Ascending aorta (tissue), 2 donors: ENCODE measurements around the gene ATP13A3. TPM values are rescaled to one million over a fixed set of nuclear protein-coding genes. Genes with fewer than 3 reads are reported as not detected.

ENCODE experiments used
- DNase-seq, 2 donors: peaks; one replicate each; pipeline ENCODE4 v3.0.0-alpha.2; 2019; ENCODE audit warnings: low spot score in 2 of 2
- H3K27ac ChIP-seq, 2 donors: fragments of 200-600 bp; sonication (generic); one replicate each; pipeline ENCODE4 v1.5.1; 2016 to 2017; ENCODE audit warnings: mild to moderate bottlenecking in 1 of 2
- H3K27me3 ChIP-seq: fragments of 200-600 bp; sonication (generic); one replicate; pipeline ENCODE4 v1.5.1; 2017
- H3K36me3 ChIP-seq, 2 donors: fragments of 200-600 bp; sonication (generic); one replicate each; pipeline ENCODE4 v1.5.1; 2016
- H3K4me1 ChIP-seq, 2 donors: fragments of 200-600 bp; sonication (generic); one replicate each; pipeline ENCODE4 v1.5.1; 2016 to 2017; ENCODE audit warnings: mild to moderate bottlenecking in 1 of 2
- H3K4me3 ChIP-seq, 2 donors: fragments of 200-600 bp; sonication (generic); one replicate each; pipeline ENCODE4 v1.5.1; 2016 to 2017; ENCODE audit warnings: mild to moderate bottlenecking in 1 of 2
- H3K9me3 ChIP-seq, 2 donors: fragments of 200-600 bp; sonication (generic); one replicate each; pipeline ENCODE4 v1.5.1; 2016
- CTCF ChIP-seq, 3 experiments: fragments of 200-600 bp in 2 of 3; fragments of 450-650 bp in 1 of 3; sonication (generic) in 2 of 3; IDR thresholded peaks; one replicate each; pipeline ENCODE4 v1.5.1; 2016 to 2019; ENCODE audit warnings: antibody characterized with exemption in 3 of 3, mild to moderate bottlenecking in 1 of 3, moderate library complexity in 1 of 3
- intact Hi-C: fragments of 100-400 bp; cut with DNase I; formaldehyde crosslinking; loops from one replicate; pipeline ENCODE4 v1.15.1; 2023
- total RNA-seq: library from RNA; depleted of rRNA; stranded (reverse); fragments of >200 nt; gene quantifications from one replicate; pipeline ENCODE4 v1.1.0, GENCODE V29; 2016

Gene ATP13A3
- total RNA-seq, 1 donor from 2014 or later = 53.6 TPM

- H3K27ac ChIP-seq = no peak overlapping the region
- no peak for TF ChIP-seq CTCF (IDR thresholded peaks at IDR 0.05)
- no peaks in the 10 kb centered on the region for H3K36me3 ChIP-seq
- H3K27me3 ChIP-seq = no peaks in the 10 kb centered on the region
- H3K4me3 ChIP-seq = no peak overlapping the region
- H3K4me1 ChIP-seq = no peaks in the 10 kb centered on the region
- DNase-seq = peak in 1 of 2 donors; percentile 39
- intact Hi-C loops = no loop called here
- no peaks in the 10 kb centered on the region for H3K9me3 ChIP-seq
Measured at GRCh38 chr3:194387926-194388418, 98.8 kb downstream of the ATP13A3 start.

GRCh38 chr3:194387276-194387675 is 99.5 kb downstream of the ATP13A3 start:
- Histone ChIP-seq H3K9me3 (no peaks in the 10 kb centered on the region), H3K27me3 (no peaks in the 10 kb centered on the region), H3K36me3 (no peaks in the 10 kb centered on the region), H3K27ac (no peak overlapping the region), H3K4me1 (no peaks in the 10 kb centered on the region), H3K4me3 (no peak overlapping the region)
- TF ChIP-seq CTCF (IDR thresholded peaks at IDR 0.05) = no peak
- peak in 1 of 2 donors; percentile 34 for DNase-seq
- intact Hi-C loops = no loop called here

GRCh38 chr3:194386648-194387047 is 100.2 kb downstream of the ATP13A3 start:
- H3K27ac ChIP-seq = no peak overlapping the region
- no peaks in the 10 kb centered on the region for H3K4me1 ChIP-seq
- TF ChIP-seq CTCF (IDR thresholded peaks at IDR 0.05) = no peak
- H3K27me3 ChIP-seq = no peaks in the 10 kb centered on the region
- H3K4me3 ChIP-seq = no peak overlapping the region
- H3K9me3 ChIP-seq = no peaks in the 10 kb centered on the region
- DNase-seq = no peak
- intact Hi-C loops = no loop called here
- no peaks in the 10 kb centered on the region for H3K36me3 ChIP-seq

GRCh38 chr3:194386066-194386465 is 100.7 kb downstream of the ATP13A3 start:
- H3K36me3 ChIP-seq = no peaks in the 10 kb centered on the region
- no peaks in the 10 kb centered on the region for H3K4me1 ChIP-seq
- H3K4me3 ChIP-seq = no peak overlapping the region
- no peaks in the 10 kb centered on the region for H3K9me3 ChIP-seq
- no peaks in the 10 kb centered on the region for H3K27me3 ChIP-seq
- H3K27ac ChIP-seq = no peak overlapping the region
- peak in 1 of 2 donors; percentile 21 for DNase-seq
- intact Hi-C loops = no loop called here
- TF ChIP-seq CTCF (IDR thresholded peaks at IDR 0.05) = no peak

DNA sequence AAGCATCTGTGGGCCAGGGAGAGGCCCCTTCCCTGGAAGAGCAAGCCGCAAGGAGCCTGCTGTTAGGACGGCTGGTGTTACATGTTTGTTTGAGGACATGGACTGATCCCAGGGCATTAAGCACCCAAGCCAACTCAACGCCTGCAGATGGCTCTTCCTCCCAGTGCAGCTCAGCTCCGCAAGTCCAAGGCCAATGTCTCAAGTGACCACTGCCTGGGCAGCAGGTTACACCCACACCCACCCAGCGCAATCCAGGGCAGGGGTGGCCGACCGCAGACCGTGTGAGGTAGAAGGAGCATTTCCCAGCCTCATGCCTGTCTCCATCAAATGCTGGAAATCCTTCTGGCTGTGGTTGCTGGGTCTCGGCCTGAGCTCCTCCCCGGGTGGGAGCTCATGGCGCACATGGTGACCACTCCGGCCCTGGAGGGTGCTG is 102.2 kb downstream of the ATP13A3 start:
- peak in 1 of 2 donors; percentile 53 for DNase-seq
- TF ChIP-seq CTCF (IDR thresholded peaks at IDR 0.05) = no peak
- intact Hi-C loops = no loop called here

DNA sequence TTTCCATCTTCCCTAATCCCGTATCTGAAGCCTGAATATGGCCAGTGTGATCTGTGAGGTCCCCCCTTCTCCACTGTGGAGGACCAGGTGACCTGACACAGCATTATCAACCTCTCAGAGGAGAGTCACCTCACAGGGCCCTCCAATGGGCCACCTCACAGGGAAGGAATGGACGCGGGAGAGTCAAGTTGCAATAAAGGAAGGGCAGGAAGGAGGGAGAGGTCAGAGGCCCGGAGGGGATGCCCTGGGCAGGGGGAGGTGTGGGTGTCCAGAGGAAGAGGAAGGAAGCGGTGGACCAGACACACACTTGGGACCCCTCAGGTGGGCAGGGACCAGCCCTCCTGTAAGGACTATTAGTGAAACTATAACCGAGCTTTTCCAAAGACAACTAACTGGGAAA is 102.6 kb downstream of the ATP13A3 start:
- Histone ChIP-seq H3K27ac (no peak overlapping the region), H3K27me3 (no peaks in the 10 kb centered on the region), H3K36me3 (no peaks in the 10 kb centered on the region), H3K4me3 (no peak overlapping the region), H3K4me1 (no peaks in the 10 kb centered on the region), H3K9me3 (no peaks in the 10 kb centered on the region)
- DNase-seq = peak in 1 of 2 donors; percentile 39
- intact Hi-C loops = no loop called here
- no peak for TF ChIP-seq CTCF (IDR thresholded peaks at IDR 0.05)

More for the DNA sequence above, 102.2 kb downstream of the ATP13A3 start:
- Histone ChIP-seq H3K4me1 (no peaks in the 10 kb centered on the region), H3K9me3 (no peaks in the 10 kb centered on the region), H3K4me3 (no peak overlapping the region), H3K36me3 (no peaks in the 10 kb centered on the region), H3K27me3 (no peaks in the 10 kb centered on the region), H3K27ac (no peak overlapping the region)
